Stimulated activated memory B cell treated with anti-CD40 and anti-IgM and Interleukin-4, amounts not matched to agents 10 μg/mL and 1 μg/mL and 100 μg/mL, for 72 hours (primary cell): Measurements from ENCODE around the gene DMAC2L.
"Not testable (repeated sequence)": the region's sequence is repeated elsewhere in the genome, so short reads cannot be mapped to it uniquely, and the experiment has no call there.

Experiments
- ATAC-seq: fragments of 150-1000 bp; cut with Tn5 transposase; 2 replicates; pipeline ENCODE4 v1.10.0; 2021
- H3K27ac Mint-ChIP-seq: one replicate; pipeline ENCODE4 v1.8.0; 2022; ENCODE audit warnings: mild to moderate bottlenecking, mixed read lengths
- H3K27me3 Mint-ChIP-seq: one replicate; pipeline ENCODE4 v1.8.0; 2022; ENCODE audit warnings: mixed read lengths
- H3K36me3 Mint-ChIP-seq: one replicate; pipeline ENCODE4 v1.8.0; 2022; ENCODE audit warnings: mixed read lengths
- H3K4me1 Mint-ChIP-seq: one replicate; pipeline ENCODE4 v1.8.0; 2022; ENCODE audit warnings: mixed read lengths
- H3K4me3 Mint-ChIP-seq: one replicate; pipeline ENCODE4 v1.8.0; 2022; ENCODE audit warnings: mild to moderate bottlenecking, moderate library complexity, mixed read lengths
- H3K9me3 Mint-ChIP-seq: one replicate; pipeline ENCODE4 v1.8.0; 2022; ENCODE audit warnings: mixed read lengths

The DMAC2L gene

GRCh38 chr14:50312734-50313054 is 570 bp downstream of the DMAC2L start:
- ATAC-seq: peak; percentile 53
- Mint-ChIP-seq H3K36me3 (peaks cover 21% of the 10 kb centered on the region), H3K27ac (peak overlapping the region; percentile 92), H3K9me3 (no peaks in the 10 kb centered on the region), H3K4me1 (peaks cover 47% of the 10 kb centered on the region), H3K4me3 (peak overlapping the region; percentile 88), H3K27me3 (no peaks in the 10 kb centered on the region)

- Mint-ChIP-seq H3K4me1 (peaks cover 52% of the 10 kb centered on the region), H3K36me3 (peaks cover 21% of the 10 kb centered on the region)
- H3K27ac Mint-ChIP-seq, H3K4me3 Mint-ChIP-seq, H3K27me3 Mint-ChIP-seq, H3K9me3 Mint-ChIP-seq, ATAC-seq: not testable (repeated sequence)
Measured at GRCh38 chr14:50314098-50314497, 2.0 kb downstream of the DMAC2L start.

GRCh38 chr14:50318031-50318626 is 6.0 kb downstream of the DMAC2L start:
- no peak overlapping the region for H3K27ac Mint-ChIP-seq
- ATAC-seq: no peak
- H3K36me3 Mint-ChIP-seq: peaks cover 30% of the 10 kb centered on the region
- no peaks in the 10 kb centered on the region for H3K27me3 Mint-ChIP-seq
- no peak overlapping the region for H3K4me3 Mint-ChIP-seq
- no peaks in the 10 kb centered on the region for H3K9me3 Mint-ChIP-seq
- peaks cover 40% of the 10 kb centered on the region for H3K4me1 Mint-ChIP-seq

GRCh38 chr14:50319293-50319692 is 7.2 kb downstream of the DMAC2L start:
- Mint-ChIP-seq H3K27me3 (no peaks in the 10 kb centered on the region), H3K4me3 (no peak overlapping the region), H3K4me1 (peaks cover 28% of the 10 kb centered on the region), H3K36me3 (peaks cover 26% of the 10 kb centered on the region), H3K27ac (no peak overlapping the region), H3K9me3 (no peaks in the 10 kb centered on the region)
- ATAC-seq: no peak

- Mint-ChIP-seq H3K27ac (no peak overlapping the region), H3K4me3 (no peak overlapping the region), H3K27me3 (no peaks in the 10 kb centered on the region), H3K4me1 (peaks cover 25% of the 10 kb centered on the region), H3K36me3 (peaks cover 23% of the 10 kb centered on the region), H3K9me3 (no peaks in the 10 kb centered on the region)
- ATAC-seq: no peak
Measured at GRCh38 chr14:50319721-50320120, 7.6 kb downstream of the DMAC2L start.

GRCh38 chr14:50320283-50320682 is 8.2 kb downstream of the DMAC2L start:
- no peaks in the 10 kb centered on the region for H3K9me3 Mint-ChIP-seq
- peaks cover 25% of the 10 kb centered on the region for H3K4me1 Mint-ChIP-seq
- no peaks in the 10 kb centered on the region for H3K27me3 Mint-ChIP-seq
- ATAC-seq: no peak
- no peak overlapping the region for H3K27ac Mint-ChIP-seq
- H3K36me3 Mint-ChIP-seq: peaks cover 23% of the 10 kb centered on the region
- H3K4me3 Mint-ChIP-seq: no peak overlapping the region

- no peak overlapping the region for H3K27ac Mint-ChIP-seq
- no peak overlapping the region for H3K4me3 Mint-ChIP-seq
- H3K4me1 Mint-ChIP-seq: peaks cover 22% of the 10 kb centered on the region
- ATAC-seq: peak; percentile 94
- peaks cover 18% of the 10 kb centered on the region for H3K36me3 Mint-ChIP-seq
- no peaks in the 10 kb centered on the region for H3K27me3 Mint-ChIP-seq
- no peaks in the 10 kb centered on the region for H3K9me3 Mint-ChIP-seq
Measured at GRCh38 chr14:50321009-50321660, 9.0 kb downstream of the DMAC2L start.

GRCh38 chr14:50331596-50331995 is 19.5 kb downstream of the DMAC2L start:
- ATAC-seq: no peak

GRCh38 chr14:50333014-50333509 is 20.9 kb downstream of the DMAC2L start:
- ATAC-seq: no peak
- Mint-ChIP-seq H3K27ac (no peak overlapping the region), H3K4me3 (no peak overlapping the region)

More at GRCh38 chr14:50331596-50331995, 19.5 kb downstream of the DMAC2L start:
- Mint-ChIP-seq H3K4me3 (no peak overlapping the region), H3K27ac (no peak overlapping the region), H3K27me3 (no peaks in the 10 kb centered on the region), H3K9me3 (no peaks in the 10 kb centered on the region), H3K4me1 (peaks cover 13% of the 10 kb centered on the region), H3K36me3 (peaks cover 20% of the 10 kb centered on the region)

GRCh38 chr14:50334211-50334610 is 22.1 kb downstream of the DMAC2L start:
- Mint-ChIP-seq H3K27me3 (no peaks in the 10 kb centered on the region), H3K9me3 (no peaks in the 10 kb centered on the region), H3K4me1 (peaks cover 13% of the 10 kb centered on the region), H3K4me3 (no peak overlapping the region), H3K27ac (no peak overlapping the region), H3K36me3 (peaks cover 29% of the 10 kb centered on the region)
- ATAC-seq: no peak

More at GRCh38 chr14:50333014-50333509, 20.9 kb downstream of the DMAC2L start:
- H3K4me1 Mint-ChIP-seq: peaks cover 13% of the 10 kb centered on the region
- peaks cover 20% of the 10 kb centered on the region for H3K36me3 Mint-ChIP-seq
- H3K9me3 Mint-ChIP-seq: no peaks in the 10 kb centered on the region
- H3K27me3 Mint-ChIP-seq: no peaks in the 10 kb centered on the region

- Mint-ChIP-seq H3K36me3 (peaks cover 24% of the 10 kb centered on the region), H3K27ac (peak overlapping the region; percentile 54), H3K9me3 (no peaks in the 10 kb centered on the region), H3K4me1 (peaks cover 13% of the 10 kb centered on the region), H3K4me3 (no peak overlapping the region), H3K27me3 (no peaks in the 10 kb centered on the region)
- no peak for ATAC-seq
Measured at GRCh38 chr14:50335389-50335788, 23.3 kb downstream of the DMAC2L start.

GRCh38 chr14:50335989-50336824 is 24.1 kb downstream of the DMAC2L start:
- H3K4me3 Mint-ChIP-seq: no peak overlapping the region
- H3K27me3 Mint-ChIP-seq: no peaks in the 10 kb centered on the region
- peaks cover 27% of the 10 kb centered on the region for H3K36me3 Mint-ChIP-seq
- peaks cover 13% of the 10 kb centered on the region for H3K4me1 Mint-ChIP-seq
- H3K9me3 Mint-ChIP-seq: no peaks in the 10 kb centered on the region
- peak overlapping the region; percentile 54 for H3K27ac Mint-ChIP-seq
- no peak for ATAC-seq

- H3K4me1 Mint-ChIP-seq: peaks cover 16% of the 10 kb centered on the region
- H3K36me3 Mint-ChIP-seq: peaks cover 15% of the 10 kb centered on the region
- no peak overlapping the region for H3K27ac Mint-ChIP-seq
- H3K4me3 Mint-ChIP-seq: no peak overlapping the region
- no peak for ATAC-seq
- no peaks in the 10 kb centered on the region for H3K27me3 Mint-ChIP-seq
- no peaks in the 10 kb centered on the region for H3K9me3 Mint-ChIP-seq
Measured at GRCh38 chr14:50338587-50338986, 26.5 kb downstream of the DMAC2L start.

GRCh38 chr14:50339178-50339804 is 27.2 kb downstream of the DMAC2L start:
- Mint-ChIP-seq H3K27me3 (no peaks in the 10 kb centered on the region), H3K27ac (no peak overlapping the region), H3K4me3 (no peak overlapping the region), H3K9me3 (no peaks in the 10 kb centered on the region), H3K4me1 (peaks cover 23% of the 10 kb centered on the region), H3K36me3 (peaks cover 15% of the 10 kb centered on the region)
- no peak for ATAC-seq

- Mint-ChIP-seq H3K4me1 (peaks cover 30% of the 10 kb centered on the region), H3K36me3 (peaks cover 15% of the 10 kb centered on the region), H3K9me3 (no peaks in the 10 kb centered on the region), H3K4me3 (no peak overlapping the region), H3K27ac (no peak overlapping the region), H3K27me3 (no peaks in the 10 kb centered on the region)
- ATAC-seq: no peak
Measured at GRCh38 chr14:50340045-50340444, 27.9 kb downstream of the DMAC2L start.
